HG03521 (cell line): Measurements from ENCODE around the gene GRIA4.
"Not testable (repeated sequence)": the region's sequence is repeated elsewhere in the genome, so short reads cannot be mapped to it uniquely, and the experiment has no call there.

Experiments used
- ATAC-seq: cut with Tn5 transposase; IDR thresholded peaks from one replicate; pipeline ENCODE4 v1.9.1; 2021; ENCODE audit warnings: mild to moderate bottlenecking, moderate library complexity; ENCODE audit not compliant: unreplicated experiment

GRIA4 gene

DNA sequence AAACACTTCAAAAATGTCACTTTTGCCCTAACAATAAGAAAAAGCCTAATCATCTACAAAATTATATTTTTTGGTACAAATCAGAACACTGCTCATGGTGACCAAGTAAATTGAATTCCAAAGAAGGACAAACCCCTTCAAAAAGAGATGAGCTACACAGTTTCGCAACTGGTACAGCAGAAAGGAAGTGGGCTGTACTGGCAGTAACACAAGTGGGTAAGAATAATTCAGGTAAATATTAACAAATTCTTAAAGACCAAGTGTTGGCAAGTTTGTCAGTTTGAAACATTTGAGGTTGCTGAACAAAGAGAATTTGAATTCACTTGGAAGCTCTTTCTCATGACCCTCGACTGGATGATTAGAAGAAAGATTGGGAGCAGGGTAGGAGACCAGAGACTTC lies 376.7 kb downstream of the GRIA4 start:
- no peak for ATAC-seq

- ATAC-seq: no peak
These were observed 378.3 kb downstream of the GRIA4 start for GRCh38 chr11:105988197-105988596.

DNA sequence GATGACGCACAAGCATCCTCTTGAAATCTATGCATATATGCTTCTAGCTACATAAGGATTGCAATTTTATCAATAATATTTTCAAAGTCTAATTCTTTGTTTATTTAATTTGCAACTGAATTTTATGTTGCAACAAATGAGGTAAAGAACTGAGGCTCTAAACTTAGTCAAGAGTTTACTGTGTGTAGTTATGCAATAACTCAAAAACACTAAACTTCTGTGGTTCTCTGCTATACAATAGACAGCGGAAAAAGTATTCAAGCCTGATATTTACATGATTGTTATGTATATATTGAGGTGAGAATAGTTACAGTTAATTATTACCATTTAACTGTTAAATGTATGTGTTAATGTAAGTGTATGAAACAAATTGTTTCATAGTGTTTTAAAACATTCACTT lies 379.3 kb downstream of the GRIA4 start:
- no peak for ATAC-seq

DNA sequence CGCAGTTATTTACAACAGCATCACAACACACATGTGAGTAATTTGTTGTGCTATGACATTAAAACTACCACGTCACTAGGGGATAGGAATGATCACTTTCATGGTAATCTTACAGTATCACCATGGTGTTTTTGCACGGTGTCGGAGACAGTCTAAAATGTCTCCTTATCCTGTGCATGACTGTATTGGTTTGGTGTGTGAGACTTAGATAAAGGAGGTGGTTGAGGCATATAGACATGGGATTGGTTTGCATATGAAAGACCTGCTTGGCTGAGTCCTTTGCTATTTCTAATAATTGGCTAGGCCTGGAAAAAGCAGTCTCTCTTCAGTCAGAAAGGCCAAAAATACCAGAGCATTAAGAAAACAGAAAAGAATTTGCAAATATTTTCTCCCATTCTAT lies 382.0 kb downstream of the GRIA4 start:
- ATAC-seq: no peak

DNA sequence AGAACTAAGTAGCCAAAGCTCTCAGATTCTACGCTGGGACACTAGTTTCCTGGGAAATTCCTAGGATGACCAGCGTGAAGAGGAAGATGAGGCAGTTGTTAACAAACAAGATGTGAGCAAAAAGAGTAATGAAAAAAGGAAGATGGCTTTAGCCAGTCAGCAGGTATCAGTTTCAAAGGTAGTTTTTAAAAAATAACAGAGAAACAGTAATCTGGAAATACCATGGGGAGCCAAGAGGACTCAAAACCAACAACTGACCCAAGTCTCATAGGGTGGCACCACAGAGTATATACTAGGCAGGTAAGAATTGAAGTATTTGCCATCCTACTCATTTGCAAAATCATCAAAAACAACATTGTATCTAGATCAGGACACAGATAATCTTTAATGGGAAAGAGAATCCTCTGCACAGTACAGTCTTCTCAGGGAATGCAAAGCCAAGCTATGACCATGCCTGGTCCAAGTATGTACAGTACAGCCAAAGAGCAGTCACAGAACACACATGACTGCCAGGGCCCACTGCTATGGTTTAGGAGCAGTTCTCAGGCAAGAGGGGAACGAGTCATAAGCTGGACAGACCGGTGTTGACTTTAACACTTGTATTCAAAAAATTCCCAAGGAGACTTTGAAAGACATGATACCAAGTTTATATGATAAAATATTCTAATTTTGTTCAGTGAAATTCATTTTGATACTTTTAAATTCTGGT lies 391.6 kb downstream of the GRIA4 start:
- no peak for ATAC-seq

DNA sequence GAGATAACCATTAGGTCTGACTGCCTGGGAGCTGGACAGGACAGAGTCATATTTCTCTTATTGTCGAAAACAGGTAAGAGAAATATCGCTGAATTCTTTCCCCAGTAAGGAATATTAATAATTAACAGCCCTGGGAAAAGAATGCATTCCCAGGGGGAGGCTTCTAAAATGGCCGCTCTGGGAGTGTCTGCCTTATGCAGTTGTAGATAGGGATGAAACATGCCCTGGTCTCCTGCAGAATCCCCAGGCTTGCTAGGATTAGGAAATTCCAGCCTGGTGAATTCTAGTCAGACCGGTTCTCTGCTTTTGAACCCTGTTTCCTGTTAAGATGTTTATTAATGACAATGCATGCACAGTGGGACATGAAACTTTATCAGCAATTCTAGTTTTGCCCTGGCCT lies 393.2 kb downstream of the GRIA4 start:
- ATAC-seq: not testable (repeated sequence)

DNA sequence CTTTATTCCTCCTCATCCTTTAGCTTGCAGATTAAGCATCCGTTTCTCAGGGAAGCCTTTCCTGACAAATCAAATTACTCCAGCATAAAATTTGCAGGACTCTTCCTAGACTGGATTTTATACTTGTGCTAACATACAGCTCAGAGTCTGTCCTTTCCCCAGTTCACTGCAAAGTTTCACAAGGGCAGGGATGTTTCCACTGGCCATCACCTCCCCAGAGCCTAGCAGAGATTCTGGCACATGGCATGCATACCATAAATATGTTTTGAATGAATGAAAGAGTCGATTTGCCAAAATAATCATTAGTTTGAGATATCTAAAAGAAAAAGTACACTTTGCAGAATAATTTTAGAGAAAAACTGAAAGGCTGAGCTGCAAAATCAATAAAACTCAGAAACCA lies 401.6 kb downstream of the GRIA4 start:
- ATAC-seq: no peak

- ATAC-seq: no peak
These were observed 402.9 kb downstream of the GRIA4 start for GRCh38 chr11:106012744-106013143.

DNA sequence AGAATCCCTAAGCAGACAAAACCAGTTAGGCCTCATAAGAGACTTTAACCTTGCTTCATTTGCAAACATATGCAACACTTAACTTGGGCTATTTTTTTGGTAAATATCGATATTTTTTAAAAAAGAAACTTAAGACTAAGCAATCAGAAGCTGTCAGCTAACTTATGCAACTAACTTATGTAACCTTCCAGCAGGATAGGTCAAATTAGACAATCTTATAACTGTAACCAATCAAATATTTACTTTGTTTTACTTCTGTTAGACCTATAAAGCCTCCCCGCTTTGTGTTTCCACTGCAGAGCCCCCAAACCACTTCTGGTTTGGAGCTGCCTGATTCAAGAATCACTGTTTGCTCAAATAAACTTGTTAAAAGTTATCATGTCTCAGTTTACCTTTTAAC lies 404.2 kb downstream of the GRIA4 start:
- ATAC-seq: no peak

DNA sequence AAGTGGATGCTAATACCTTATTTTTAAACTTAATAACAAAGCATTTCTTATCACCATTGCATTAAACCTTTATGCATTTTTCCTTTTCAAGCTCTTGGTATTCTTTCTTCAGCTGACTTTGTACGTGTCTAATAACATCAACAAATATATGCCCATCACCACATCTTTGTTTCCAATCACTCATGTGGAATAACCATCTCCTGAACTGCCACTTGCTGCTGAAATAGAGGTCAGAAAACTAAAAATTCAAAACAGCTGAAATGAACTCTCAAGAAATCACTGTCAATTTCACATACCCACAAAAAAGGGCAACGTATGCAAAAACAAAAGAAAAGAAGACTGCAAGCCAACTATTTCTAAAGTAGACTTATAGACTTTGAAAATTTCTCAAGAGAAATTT lies 404.7 kb downstream of the GRIA4 start:
- ATAC-seq: no peak

DNA sequence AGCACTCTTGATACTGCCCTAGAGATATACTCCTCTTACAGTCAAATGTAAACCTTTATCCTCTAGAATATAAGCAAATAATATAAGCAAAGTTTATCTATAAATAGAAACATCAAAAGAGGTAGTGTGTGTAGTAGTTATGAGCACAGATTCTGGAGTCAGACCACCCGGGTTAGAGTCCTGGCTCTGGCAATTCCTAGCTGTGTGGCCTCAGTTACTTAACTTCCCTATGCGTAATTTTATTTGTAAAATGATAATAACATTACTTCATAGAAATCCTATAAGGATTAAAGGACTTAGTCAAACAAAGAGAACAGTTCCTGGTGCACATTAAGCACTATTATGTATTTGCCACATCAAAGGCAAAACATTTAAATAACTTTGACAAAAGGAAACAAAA lies 405.2 kb downstream of the GRIA4 start:
- ATAC-seq: no peak

DNA sequence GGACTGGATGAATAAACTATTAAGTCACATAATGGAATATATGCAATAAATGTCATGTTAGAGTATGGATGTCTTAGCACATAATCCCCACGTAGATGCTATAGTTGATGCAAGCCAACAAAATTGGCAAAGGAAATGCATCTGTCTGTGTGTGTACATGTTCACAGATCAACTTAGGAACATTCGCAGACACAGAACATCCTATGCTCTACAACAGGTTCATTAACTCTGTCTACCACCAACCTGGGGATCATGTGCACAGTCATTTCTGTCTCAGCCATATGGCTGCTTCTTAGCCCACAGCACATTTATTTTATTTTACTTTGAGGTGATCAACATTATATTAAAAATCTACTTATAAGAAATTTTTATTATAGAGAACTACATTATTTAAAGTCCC lies 407.2 kb downstream of the GRIA4 start:
- no peak for ATAC-seq

- ATAC-seq: peak; percentile 2
These were observed 411.5 kb downstream of the GRIA4 start for GRCh38 chr11:106021181-106021966.

- ATAC-seq: peak; percentile 97
These were observed 412.3 kb downstream of the GRIA4 start, which contains the start of gene MSANTD4 for GRCh38 chr11:106021967-106022794. MSANTD4 (minus strand) TSS chr11:106022240; CDS start chr11:106010917, 11,323 bp downstream.

DNA sequence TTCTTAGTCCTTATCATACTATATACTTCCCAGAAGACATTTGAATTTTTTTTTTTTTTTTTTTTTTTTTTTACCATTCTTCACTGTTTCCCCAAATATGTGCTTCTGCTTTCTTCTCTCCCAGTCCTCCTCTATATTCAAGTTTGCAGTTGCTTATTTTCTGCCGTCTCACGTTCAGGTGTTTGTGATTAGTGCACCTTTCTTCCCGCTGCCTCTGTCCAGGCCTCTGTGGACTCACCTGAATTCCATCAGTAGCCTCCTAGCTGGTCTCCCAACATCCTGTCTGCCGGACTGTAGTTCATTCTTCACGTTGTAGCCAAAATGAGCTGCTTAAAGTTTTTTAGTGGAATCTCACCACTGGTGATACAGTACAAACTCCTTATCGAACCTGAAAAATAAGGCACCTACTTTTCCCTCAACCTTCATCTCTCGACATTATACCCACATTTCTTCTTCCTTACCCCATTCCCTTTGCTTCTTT lies 413.0 kb downstream of the GRIA4 start:
- ATAC-seq: no peak

GRCh38 chr11:106030609-106031008 lies 420.7 kb downstream of the GRIA4 start:
- ATAC-seq: no peak

GRCh38 chr11:106031202-106031810 lies 421.4 kb downstream of the GRIA4 start:
- ATAC-seq: no peak
